Stimulated activated CD4-positive, alpha-beta T cell treated with anti-CD3 and anti-CD28 coated beads, Interleukin-1b, Interleukin-23, amount 100 ng/mL, for 4 hours (primary cell): ENCODE measurements around the gene LRCOL1.

Experiments
- DNase-seq, 2 donors: peaks; one replicate each; pipeline ENCODE4 v3.0.0-alpha.2; 2020; ENCODE audit warnings: low read depth in 2 of 2

The LRCOL1 gene

DNA sequence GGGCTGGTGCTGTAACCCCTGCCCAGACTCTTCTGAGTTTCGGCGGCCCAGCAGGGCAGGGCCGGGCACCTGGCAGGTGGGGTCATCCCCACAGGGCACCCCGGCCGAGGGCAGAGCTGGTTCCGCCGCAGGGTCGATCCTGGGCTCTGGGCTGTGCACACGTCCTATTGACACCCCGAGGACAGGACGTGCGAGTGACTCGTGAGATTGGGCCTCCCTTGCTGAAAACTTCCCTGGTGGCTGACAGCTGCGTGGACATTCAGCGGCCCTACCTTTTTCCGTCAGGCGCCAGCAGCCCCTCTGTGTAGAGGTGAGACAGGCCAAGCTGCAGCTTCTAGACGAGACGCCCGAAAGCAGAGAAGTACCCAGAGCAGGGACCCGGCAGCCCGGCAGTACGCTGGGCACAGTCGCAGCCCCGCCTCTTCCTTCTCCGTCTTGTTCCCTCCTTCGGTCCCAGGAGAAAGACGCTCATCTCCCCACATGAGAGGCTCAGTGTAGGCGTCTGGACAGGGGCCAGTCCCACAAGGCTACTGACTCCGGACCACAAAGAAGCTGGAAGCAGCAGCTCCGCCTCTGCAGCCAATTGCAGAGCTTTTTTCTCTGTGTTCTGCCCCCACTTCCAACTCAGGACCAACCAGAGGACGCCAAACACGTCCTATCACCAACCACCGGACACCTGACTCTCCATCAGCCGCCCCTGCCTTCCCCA lies at the start of gene LRCOL1:
LRCOL1 (minus strand) TSS at position 532 of the 709 bp plus-strand sequence. CDS start 4,331 bp downstream, outside the sequence.
- no peak for DNase-seq

DNA sequence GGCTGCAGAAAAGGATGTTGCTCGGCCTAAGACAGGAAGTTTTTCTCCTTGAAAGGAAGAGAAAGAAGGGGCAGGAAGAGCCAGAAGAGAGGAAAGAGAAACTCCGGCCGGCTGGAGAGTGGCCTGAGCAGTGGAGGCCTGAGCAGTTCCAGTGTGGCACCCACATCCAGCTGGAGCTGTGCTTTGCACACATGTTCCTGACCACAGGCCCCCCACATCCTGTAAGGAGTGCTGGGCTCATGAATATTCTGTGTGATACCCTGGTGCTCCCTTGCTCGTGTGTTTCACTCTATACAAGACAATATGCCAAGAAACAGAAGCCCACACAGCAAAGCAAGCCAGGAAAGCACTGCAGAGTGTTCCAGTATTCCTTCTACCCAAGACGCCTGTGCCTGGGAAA lies 49.7 kb upstream of the LRCOL1 start:
- no peak for DNase-seq

DNA sequence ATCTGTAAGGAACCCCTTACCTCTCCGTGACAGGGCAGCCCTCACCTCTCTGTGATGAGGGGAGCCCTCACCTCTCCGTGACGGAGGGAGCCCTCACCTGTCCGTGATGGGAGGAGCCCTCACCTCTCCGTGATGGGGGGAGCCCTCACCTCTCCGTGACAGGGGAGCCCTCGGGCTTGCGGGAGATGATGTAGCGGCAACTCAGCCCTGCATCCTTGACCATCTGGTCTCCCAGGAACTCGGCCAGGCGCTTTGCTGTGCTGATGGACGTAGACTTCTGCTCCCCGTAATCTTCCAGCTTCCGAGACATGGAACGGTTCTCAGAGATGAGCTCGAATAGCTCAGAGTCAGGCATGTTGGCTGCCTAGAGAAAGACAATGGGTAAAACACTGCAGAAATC lies 48.8 kb upstream of the LRCOL1 start:
- DNase-seq: no peak

DNA sequence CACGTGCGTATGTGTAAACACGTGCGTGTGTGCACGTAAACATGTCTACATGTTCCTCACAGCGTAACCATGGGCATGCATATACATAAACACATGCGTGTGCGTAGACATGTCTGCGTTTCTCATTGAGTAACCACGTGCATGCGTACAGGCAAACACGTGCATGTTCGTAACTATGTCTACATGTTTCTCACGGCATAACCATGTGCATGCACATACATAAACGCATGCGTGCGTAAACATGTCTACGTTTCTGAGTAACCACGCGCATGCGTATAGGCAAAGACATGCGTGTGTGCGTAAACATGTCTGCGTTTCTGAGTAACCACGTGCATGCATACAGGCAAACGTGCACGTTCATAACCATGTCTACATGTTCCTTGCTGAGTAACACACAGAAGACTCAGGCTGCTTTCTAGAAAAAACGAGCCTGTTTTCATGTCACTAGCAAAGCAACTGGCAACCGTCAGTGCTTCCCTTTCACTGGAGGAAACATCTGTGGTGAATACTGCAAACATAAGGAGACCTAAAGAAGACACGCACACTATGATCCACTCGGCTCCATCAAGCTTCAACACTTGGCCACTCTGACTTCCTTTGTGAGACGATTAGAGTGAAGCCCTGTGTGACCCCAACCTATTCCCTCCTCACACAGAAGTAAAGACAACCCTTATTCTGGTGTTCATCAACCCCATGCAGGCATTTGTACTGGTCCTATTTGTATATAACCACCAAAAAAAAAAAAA lies 47.9 kb upstream of the LRCOL1 start:
- DNase-seq: no peak

DNA sequence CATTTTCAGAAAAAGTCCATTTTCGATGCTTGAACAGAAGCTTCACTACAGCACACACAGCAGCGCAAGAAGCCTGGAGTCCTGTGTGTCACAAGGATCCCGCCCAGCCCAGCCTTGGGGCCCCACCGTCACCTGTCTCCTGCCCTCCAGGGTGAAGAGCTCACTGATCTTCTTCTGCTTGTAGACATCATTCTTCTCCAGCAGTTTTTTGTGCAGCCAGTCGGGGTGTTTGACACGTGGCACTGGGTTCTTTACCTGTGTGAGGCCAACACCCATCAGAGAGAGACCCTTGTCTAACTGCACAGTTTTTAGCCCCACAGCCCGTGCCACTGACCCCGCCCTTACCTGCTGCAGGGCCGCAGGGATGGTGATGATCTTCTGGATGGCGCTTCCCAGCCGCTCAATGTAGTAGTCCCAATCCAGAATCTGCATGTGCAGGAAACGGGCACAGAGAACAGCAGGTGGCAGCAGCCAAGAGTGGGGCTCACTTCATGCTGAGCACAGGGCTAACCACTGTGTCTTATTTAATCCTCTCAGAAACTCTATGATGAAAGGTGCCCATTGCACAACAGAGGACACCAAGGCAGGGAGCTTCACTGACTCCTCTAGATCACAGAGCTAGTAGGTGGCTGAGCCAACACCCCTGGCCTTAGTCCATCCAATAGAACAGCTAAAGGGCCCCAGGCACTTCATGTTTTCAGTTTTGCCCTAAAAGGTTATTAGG lies 46.8 kb upstream of the LRCOL1 start:
- DNase-seq: no peak

DNA sequence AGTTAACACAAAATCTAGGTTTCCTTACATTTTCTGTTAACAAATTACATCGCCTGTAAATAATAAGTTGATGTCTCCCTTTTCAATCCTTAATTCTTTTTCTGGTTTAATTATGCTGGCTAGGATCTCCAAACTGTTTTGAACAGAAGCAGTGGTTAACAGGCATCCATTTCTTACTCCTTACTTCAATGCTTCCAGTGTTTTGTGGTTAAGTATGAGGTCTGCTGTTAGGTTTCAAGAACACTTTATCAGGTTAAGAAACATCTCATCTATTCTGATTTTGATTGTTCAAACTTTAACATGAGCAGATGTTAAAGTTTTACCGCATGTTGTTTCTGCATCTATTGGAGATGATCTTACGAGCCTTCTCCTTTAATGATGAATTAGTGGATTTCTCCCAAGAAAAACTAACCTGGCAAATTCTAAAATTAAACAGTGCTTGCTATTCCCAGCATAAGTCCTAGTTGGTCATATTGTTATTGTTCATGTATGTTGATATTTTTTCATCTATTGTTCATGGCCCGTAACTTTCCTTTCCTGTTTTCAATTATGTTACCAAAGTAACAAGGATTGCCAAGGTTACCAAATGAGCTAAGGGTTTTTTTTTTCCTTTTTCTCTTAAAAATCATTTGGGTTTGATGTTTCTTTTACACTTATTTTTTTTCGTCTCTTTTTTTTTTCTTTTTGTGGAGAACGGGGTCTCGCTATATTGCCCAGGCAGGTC lies 43.3 kb upstream of the LRCOL1 start:
- DNase-seq: no peak

DNA sequence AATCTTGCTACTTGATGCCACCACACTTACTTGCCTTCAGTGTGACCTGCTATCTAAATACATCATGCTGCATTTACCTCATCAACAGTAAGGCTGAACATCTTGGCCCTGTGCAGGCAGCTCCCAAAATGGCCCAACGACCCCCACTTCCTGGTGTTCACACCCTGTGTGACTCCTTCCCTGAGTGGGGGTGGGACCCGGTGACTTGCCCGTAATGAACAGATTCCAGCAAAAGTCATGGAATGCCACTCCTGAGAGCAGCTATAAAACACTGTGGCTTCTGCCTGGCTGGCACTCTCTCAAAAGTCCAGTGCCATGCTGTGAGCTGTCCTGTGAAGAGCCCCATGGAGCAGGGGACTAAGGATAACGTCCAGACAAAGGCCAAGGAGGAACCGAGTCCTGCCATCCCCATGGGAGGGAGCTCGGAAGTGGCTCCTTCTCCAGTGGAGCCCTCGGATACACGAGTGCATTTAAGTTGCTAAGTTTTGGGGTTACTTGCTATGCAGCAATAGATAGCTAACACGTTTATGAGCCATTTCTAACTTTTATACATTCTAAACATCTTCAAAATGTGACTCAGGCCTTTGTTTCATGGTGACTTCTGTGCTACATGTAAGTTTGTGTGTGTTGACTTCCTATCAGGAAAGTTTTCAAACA lies 41.2 kb upstream of the LRCOL1 start:
- no peak for DNase-seq

DNA sequence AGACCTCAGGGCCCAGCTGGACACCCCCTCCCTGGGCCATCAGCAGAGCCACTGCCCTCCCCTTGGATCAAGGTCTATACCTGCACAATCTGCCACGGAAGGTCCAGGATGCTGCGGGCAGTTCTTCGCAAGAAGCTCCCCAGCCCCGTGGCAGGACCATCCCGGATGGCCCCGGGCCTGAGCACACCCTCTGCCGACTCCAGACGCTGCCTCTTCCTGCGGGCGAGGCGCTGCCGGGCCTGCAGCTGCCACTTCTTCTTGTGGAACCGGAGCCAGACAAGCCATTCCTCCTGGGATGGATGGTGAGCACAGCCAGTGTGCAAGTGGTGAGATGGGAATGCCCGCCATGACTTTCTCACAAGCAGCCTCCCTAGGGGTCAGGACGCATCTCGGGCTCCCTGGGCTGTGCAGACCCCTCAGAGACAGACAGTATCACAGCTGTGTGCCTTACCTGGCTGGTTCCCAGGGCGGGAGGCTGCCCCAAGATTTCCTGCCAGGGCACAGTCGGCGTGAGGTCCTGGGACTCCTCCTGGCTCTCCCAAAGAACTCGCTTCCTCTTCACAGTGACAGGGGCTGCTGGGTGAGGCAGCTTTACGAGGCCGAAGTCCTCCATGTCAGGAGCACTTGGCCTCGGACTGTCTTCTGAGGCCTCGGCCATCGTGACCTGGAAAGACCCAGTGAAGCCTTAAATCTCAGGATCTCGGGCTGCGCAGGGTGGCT lies 39.0 kb upstream of the LRCOL1 start:
- DNase-seq: no peak

DNA sequence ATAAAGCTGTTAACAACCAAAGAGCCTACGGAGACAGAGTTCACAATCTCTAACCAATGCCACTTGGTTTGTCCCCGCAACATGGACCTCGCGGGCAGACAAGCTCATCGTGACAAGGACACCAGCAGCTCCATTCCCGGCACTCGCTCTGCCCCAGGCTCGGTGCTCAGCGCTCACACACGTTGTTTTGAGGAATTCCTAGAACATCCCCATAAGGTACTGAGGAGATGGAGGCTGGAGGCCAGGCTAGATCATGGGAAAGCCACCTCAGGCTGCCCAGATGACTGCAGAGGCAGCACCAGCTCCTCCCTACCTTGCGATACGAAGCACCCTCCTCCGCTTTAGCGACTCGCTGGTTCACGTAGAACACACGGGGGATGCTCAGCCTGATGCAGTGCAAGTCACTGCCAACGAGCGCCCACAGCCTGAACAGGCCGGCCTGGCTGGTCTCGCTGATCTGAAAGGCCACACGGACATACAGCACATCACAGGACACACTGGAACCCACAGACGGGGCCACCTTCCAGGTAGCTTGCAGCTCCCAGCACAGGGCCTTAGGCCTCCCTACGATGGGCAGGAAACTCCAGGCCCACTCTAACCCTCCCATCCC lies 38.3 kb upstream of the LRCOL1 start:
- DNase-seq: no peak

DNA sequence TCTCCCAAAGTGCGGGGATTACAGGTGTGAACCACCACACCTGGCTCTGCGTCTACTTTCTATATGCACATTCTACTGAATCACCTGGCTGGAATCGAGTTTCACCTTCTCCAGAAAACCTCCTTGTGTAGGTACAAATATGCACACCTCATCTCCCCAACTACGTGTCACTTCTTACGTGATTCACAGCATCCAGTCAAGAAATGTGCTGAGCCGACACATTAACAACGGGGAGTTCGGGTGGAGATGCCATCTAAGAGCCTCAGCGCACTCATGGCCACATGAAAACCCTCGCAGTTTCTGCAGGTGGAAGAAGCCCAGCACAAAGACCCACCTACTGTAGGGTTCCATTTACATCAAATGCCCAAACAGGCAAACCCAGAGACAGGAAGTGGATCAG lies 37.5 kb upstream of the LRCOL1 start:
- no peak for DNase-seq

DNA sequence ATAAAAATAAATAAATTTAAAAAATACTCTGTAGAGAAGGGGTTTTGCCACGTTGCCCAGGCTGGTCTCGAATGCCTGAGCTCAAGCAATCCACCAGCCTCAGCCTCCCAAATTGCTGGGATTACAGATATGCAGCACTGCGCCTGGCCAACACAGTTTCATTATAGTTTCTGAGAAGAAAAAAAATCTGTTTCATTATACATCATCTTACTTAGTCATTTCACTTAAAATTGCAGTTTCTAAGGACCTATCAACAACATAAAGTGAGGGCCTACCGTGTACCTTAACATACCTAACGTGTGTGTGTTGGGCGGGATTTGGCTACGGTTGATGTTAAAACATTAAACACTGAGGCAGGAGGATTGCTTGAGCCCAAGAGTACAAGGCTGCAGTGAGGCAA lies 36.5 kb upstream of the LRCOL1 start:
- no peak for DNase-seq

DNA sequence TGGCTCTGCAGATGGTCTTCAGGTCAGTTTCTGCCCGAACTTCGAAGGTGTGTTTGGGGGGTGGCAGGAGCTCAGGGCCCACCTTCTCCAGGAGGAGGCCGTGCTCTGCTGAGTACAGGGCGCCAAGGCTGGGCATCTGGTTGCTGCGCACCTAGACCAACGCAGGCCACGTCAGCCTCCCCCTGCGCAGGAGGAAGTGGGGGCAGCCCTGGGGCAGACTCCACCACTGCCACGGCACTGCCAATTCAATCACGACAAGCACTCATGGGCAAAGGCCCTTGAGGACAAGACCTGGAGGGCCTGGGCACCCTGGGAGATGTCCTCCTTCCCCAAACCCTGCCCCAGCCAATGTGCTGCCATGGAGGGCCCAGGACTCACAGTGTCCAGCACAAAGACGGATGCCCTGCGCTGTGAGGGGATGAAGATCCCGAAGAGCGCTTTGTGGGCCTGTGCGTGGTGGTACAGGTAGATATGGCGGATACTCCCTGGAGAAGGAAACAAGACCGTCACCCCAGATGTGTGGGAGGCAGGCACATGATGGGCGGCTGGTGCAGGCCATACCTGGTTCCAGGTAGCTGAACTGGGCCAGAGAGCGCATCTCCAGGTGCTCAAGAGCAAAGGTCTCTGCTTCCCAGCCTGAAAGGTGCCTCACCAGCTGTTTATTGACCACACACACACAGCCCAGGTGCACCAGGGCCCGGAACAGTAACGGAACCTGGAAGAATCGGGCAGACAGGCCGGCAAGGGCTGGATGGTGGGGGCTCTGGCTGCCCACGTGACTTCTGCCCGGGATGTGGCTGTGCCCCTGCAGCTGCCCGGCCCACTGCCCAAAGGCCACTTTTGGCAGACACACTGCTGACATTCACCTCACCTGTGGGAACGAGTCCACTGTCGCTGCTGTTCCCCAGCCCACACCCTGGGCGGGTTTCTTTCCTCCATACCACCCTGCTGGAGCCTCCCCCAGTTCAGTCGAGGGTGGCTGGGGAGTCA lies 32.8 kb upstream of the LRCOL1 start:
- no peak for DNase-seq

DNA sequence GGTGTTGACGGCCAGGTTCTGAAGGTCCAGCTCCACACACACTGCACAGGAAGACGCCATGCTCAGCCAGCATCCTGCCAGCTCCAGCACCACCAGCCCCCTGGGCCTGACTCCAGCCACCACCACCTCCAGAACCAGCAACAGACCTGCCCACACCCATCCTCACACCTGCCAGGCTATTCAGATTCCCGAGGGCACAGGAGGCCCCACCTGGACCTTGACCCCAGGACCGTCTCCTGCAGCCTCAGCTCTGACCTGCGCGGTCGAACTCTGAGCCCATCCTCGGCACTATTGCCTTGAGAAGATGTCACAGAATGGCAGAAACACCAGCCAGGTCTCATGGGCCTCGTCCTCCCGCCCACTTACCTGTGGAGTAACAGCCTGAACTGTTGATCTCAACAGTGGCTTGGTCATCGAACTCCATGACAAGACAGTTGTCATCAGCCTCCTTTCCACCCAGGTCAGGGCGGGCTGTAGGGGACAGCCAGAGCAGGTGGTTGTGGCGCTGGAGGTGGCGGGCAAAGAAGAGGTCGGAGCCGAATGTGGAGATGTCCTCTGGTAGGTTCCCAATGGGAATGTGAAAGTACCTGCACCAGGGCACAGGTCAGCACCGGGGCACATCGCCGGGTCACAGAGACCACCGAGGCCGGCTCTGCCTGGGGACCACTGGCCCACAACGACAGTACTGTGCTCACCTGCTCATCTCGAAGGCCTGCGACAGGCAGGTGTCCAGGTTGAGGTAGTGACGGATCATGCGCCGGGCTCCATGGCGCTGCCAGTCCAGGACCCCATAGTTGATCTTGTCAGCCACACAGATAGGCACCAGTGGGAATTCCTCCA lies 31.6 kb upstream of the LRCOL1 start:
- no peak for DNase-seq

DNA sequence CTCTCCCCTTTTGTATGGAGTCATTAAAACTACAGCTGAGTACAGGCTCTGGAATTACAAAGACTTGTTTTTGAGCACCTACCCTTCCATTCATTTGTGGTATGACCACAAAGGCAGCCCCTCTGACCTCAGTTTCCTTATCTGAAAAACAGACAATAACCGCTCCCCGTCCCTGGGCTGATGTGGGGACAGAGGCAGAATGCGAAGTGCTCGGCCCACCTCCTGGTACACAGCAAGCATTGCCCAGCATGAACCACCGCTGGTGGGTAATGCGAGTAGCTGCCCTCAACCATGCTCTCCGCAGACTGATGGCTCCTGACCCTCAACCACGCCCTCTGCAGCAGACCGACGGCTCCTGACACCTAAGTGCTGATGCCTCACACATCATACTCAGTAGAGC lies 30.6 kb upstream of the LRCOL1 start:
- DNase-seq: no peak

DNA sequence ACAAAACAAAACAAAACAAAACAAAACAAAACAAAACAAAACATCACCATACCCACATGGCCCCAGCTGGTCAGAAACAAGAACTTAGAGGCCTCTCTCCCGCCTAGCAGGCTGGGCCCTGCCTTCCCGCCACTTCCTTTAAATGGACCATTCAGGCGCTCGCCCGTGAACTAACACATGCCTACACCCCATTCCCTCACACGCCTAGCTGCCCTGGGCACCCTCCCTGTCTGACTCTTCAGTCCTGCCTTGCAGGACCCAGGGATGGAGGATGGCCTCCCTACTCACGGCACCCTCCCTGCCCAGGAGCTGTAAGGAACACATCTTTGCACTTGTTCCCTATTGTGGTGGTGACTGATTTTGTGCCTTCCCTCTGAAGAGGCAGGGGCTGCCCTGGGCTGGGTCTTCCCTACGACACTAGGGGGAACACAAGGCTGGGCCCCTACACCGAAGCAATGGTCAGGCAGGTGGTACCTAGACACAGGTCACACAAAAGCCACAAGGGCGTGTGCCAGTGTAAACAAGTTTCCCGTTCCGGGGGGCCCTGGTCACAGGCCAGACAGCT lies 29.7 kb upstream of the LRCOL1 start:
- no peak for DNase-seq

DNA sequence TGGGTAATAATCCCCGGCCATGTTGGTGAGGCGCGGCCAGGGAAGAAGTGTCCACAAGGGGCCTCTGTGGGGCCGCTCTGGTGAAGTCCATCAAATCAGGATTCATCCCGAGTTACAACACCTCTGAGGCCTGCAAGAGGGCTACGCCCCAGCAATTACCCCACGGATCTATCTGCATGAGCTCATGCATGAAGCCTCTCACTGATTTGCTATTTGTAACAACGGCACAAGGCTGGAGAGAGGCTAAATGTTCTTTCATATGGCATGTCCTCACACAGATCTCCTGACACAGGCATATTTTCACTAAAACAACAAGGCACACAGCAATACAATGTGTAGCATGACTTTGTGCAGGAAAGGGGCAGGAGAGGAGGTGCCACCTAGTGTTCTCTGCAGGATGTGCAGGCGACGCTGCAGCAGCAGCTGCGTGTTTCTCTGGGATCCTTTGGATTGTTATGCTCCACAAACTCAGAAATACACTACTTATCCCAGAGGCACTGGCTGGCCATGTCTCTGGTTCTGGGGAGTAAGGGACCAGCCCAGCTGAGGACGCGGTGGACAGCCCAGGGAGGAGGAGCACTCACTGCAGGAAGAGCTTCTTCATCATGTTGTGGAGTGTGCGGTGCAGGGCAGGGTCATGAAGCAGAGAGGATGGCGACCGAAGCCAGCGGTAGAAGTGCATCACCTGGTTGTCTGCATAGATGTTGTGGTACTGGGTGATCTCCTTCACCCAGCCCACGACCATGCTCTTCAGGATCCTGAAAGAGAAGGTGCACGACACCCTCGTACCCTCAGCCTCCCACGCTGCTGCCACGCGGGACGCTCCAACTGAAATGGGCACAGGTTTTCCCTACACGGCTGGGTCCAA lies 28.4 kb upstream of the LRCOL1 start:
- no peak for DNase-seq

DNA sequence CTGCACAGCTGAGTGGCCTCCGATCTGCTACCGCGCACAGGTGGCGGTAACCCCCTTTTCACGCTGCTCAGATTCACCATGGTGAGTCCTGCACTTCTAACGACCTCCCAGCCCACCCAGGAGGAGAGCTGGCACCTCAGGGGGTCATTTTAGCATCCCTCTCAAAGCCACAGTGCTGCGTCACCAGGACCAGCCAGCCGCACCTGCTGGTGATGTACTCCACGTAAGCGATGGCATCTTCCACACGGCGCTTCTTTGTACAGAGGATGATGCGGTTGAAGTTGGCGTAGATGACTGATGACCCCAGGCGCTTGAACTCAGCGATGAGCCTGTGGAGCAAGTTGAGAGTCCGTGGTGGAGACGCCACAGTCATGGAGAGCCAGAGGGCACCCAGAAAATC lies 27.4 kb upstream of the LRCOL1 start:
- DNase-seq: no peak
